ENCODE results near the gene GNG4.
"Not testable (repeated sequence)": the region's sequence is repeated elsewhere in the genome, so short reads cannot be mapped to it uniquely, and the experiment has no call there.

The GNG4 gene

GRCh38 chr1:235584973-235585372 lies 64.6 kb downstream of the GNG4 start:
- DNase-seq (ENCODE audit: low spot score) = no peak

DNA sequence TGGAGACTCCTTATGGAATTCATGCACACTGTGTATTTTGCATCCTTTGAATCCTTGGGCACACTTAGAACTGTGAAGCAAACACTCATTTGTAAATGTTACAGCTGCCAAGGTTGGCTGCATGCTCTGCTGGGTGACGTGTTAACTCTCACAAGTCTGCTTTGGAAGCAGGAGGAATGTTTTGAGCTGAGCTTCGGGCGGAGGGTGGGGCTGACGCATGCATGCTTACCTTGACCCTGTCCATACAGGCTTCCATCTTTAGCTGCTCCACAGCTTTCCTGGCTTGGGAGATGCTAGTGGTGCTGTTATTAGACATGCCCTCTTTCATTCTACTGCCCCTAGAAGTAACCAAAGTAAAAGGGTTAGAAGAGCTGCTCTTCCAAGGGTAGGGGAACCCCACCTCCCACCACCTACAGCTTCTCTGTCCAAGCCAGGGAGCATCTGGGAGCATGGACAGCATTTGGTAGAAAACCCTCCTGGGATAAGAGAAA lies 66.0 kb downstream of the GNG4 start:
- DNase-seq (ENCODE audit: low spot score) = no peak

GRCh38 chr1:235582130-235582529 lies 67.5 kb downstream of the GNG4 start:
- no peak for DNase-seq (ENCODE audit: low spot score)

- DNase-seq (ENCODE audit: low spot score) = no peak
These were observed 69.7 kb downstream of the GNG4 start for GRCh38 chr1:235579891-235580290.

DNA sequence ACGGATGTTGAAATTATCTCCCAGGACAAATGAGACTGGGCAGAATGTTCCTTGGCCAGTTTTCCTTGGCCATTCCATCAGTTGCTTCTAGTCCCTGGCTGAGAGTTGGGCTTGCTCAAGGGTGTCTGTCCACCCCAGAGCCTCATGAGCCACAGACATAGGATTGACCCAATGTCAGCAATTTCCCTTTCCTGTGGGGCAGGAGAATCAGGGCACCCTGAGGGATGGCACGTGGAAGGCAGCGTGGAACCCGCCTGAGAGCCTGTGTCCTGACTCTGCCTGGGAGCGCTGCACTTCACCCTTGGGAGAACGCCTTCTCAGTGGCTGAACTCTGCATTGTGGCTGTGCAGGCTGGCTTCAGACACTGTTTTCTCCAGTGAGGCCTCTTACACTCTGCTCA lies 74.0 kb downstream of the GNG4 start:
- no peak for DNase-seq (ENCODE audit: low spot score)

- no peak for DNase-seq (ENCODE audit: low spot score)
These were observed 75.7 kb downstream of the GNG4 start for GRCh38 chr1:235573880-235574279.

DNA sequence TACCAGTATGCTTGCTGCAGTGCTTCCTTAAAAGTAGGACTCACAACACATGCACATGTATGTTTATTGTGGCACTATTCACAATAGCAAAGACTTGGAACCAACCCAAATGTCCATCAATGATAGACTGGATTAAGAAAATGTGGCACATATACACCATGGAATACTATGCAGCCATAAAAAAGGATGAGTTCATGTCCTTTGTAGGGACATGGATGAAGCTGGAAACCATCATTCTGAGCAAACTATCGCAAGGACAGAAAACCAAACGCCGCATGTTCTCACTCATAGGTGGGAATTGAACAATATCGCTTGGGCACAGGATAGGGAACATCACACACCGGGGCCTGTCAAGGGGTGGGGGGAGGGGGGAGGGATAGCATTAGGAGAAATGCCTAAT lies 76.6 kb downstream of the GNG4 start:
- not testable (repeated sequence) for DNase-seq (ENCODE audit: low spot score)

- DNase-seq (ENCODE audit: low spot score) = no peak
These were observed 78.1 kb downstream of the GNG4 start for GRCh38 chr1:235571482-235571881.

- DNase-seq (ENCODE audit: low spot score) = no peak
These were observed 81.6 kb downstream of the GNG4 start for GRCh38 chr1:235567812-235568503.

GRCh38 chr1:235566084-235566483 lies 83.5 kb downstream of the GNG4 start:
- DNase-seq (ENCODE audit: low spot score) = no peak

- DNase-seq (ENCODE audit: low spot score) = no peak
These were observed 86.0 kb downstream of the GNG4 start for GRCh38 chr1:235563513-235564061.

DNA sequence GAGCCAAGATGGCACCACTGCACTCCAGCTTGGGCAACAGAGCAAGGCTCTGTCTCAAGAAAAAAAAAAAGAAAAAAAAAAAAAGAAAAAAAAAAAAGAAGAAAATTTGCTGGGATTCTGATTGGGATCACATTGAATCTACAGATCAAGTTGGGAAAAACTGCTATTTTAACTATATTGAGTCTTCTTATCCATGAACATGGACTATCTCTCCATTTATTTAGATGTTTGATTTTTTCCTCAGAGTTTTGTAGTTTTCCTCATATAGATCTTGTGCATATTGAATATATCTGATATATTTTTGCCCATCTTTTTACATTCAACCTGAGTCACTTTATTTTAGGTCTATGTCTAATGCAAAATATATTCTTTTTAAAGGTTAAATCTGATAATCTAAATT lies 87.0 kb downstream of the GNG4 start:
- no peak for DNase-seq (ENCODE audit: low spot score)

DNA sequence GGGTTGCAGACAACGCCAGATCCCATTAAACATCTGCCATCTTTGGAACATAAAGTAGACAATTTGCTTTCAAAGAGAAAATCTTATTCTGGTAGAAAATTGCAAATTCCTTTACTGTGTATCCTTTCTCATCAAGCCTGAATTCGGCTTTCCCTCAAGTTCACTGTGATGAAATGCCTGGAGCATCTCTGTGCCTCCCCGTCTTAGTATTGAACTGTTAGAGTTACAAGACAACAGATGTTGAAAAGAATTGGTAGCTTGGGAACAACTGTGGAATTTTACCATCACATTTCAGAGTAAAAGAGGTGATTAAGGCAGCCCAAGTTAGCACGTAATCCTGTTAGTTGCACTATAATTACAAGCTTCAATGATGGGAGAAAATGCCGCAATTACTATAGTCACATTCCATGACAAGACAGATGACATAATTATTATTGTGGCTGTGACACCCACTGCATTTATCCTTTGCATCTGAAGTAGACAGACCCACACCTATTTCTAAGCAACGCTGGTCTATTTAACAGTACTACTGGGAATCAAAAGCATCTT lies 90.9 kb downstream of the GNG4 start:
- no peak for DNase-seq (ENCODE audit: low spot score)

GRCh38 chr1:235557495-235557894 lies 92.1 kb downstream of the GNG4 start:
- DNase-seq (ENCODE audit: low spot score) = no peak

DNA sequence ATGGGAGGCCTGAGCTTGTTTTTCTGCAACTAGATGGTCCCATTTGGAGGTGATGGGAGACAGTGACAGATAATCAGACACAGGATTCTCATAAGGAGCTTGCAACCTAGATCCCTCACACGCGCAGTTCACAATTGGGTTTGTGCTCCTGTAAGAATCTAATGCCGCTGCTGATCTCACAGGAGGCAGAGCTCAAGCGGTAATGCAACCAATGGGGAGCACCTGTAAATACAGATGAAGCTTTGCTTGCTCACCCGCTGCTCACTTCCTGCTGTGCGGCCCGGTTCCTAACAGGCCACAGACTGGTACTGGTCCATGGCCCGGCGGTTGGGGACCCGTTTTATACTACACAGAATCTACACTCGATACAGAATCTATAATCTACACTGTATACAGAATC lies 92.8 kb downstream of the GNG4 start:
- DNase-seq (ENCODE audit: low spot score) = no peak

DNA sequence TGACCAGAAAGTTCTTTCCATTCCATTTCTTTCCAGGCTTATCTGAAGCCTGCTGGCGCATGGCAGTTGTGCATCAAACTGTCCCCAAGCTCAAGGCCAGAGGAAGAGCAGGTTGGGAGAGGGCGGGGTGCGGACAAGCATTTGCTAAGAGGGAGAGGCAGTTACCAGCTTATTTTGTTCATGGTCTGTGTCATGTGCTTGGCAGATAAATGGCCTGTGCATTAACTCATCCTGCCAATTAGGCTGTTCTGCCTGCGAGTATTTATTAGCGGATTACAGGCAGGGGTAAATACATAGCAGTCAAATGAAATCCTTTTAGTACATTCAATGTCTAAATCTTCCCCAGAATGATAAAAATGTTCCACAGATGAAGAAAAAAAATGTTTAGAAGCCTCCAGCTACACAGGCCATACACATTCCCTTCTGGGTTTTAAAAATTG lies 96.5 kb downstream of the GNG4 start:
- no peak for DNase-seq (ENCODE audit: low spot score)

- DNase-seq (ENCODE audit: low spot score) = no peak
These were observed 97.4 kb downstream of the GNG4 start for GRCh38 chr1:235552146-235552716.

DNA sequence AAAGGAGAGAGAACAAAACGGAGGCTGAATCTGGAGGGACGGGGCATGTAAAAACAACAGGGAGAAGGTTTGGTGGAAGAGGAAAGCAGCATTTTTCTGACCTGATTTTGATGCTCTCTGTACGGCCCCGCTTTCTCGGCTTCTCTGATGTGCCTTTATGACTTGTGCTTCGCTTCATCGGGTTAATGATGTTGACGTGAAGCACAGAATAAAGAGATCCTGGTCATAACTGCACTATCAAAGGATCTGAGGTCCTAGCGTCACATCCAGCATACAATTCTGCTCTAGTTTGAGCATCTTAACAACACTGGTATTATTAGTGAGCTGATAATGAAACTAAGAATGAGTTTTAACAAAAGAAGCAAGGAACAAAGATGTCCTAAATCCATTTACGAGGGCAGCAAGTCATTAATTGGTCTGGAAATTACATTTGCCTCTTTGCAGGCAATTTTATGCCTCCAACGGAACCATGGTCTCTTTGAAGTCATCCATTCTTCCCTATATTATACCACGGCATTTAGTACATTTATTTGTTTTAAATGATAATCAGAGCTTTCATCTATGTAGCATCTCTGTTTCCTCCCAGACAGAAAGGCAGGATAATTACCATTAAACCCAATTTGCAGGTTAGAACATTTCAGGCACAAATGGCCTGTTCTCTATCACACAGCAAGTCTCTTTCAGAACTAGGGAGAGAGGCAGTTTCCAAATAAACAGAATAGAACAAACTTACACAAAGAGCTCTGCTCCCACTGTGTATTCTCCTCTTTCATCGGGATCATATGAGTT lies 100.0 kb downstream of the GNG4 start:
- no peak for DNase-seq (ENCODE audit: low spot score)

- not testable (repeated sequence) for DNase-seq (ENCODE audit: low spot score)
These were observed 103.0 kb downstream of the GNG4 start for GRCh38 chr1:235546369-235547155.

DNA sequence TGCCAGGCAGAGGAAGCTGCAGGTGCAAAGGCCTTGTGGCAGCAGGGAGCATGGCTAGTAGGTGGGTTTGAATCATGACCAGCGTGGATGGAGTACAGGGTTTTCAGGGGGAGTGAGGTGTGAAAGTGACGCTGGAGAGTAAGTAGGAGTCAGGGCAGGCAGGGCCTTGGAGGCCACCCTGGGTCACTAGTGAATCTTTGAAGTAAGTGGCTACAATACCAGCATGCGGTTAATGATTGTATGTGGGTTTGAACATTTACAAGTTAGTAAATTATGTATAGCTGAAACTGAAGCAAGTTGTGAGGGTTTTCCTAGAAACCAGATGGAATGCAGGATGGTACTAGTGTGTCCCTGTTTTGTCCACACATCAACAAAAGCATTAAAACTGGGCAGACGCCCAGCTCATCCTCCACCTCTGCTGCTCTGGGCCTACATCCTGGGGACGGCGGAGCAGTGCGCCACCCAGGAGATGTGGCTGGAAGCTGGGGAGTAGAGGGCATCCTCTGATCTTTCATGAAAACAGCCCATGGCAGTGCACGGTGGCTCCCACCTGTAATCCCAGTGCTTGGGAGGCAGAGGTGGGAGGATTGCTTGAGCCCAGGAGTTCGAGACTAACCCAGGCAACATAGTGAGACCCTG lies 104.2 kb downstream of the GNG4 start:
- no peak for DNase-seq (ENCODE audit: low spot score)

DNA sequence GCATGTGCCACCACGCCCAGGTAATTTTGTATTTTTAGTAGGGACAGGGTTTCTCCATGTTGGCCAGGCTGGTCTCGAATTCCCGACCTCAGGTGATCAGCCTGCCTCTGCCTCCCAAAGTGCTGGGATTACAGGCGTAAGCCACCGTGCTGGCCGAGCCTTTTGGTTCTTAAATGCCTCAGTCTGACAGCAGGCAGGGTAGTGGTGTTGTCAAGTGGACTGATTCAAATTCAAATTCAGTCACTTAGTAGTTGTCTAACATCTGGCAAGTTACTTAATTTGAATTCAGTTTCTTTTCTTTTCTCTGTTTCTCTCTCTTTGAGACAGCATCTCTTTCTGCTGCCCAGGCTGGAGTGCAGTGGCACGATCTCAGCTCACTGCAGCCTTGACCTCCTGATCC lies 106.7 kb downstream of the GNG4 start:
- not testable (repeated sequence) for DNase-seq (ENCODE audit: low spot score)

All from LoVo (cell line).